NCI-H526 treated with DMSO at 0.1 percent for 48 hours (cell line): ENCODE measurements around the gene GALNT4.

Source experiments
- DNase-seq: peaks from one replicate; lab custom pipeline; 2025; lab: John Stamatoyannopoulos, UW

The GALNT4 gene

GRCh38 chr12:89493670-89494302, 30.8 kb downstream of the GALNT4 start:
- DNase-seq: no peak

DNA sequence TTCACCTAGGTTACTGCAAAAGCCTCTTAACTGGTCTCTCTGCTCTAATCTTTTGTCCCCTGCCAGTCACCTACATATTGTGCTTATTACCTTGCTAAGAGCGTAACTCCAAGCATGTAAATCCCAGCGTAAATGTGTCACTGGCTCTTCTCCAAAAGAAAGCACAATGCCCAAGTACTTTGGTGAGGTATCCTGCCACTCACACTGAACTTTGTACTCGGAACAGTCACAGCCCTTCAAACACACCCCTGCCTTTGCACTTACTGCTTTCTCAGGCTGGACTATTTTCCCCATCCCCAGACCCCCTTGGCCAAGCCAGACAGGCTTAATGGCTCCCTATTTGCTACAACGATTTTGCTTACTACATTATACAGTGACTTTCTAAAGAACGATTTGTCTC, 31.7 kb downstream of the GALNT4 start:
- DNase-seq: no peak

DNA sequence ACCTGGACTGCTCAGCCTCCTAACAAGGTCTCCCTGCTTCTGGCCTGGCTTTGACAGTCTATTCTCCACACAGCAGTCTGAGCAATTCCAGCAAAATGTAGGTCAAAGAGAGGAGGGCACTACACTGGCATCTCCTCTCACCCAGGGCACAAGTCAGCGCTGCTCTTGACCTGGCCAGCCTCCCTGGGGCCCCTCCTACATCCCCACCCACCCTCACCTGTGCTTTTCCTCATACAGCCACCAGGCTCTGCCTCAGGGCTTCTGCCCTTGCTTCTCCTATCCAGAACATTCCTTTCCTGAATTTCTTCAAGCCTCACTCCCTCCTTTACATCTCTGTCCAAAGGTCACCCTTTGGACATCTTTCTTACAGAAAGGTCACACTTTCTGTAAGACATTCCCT, 33.7 kb downstream of the GALNT4 start:
- no peak for DNase-seq

GRCh38 chr12:89486264-89486663, 38.3 kb downstream of the GALNT4 start:
- no peak for DNase-seq

DNA sequence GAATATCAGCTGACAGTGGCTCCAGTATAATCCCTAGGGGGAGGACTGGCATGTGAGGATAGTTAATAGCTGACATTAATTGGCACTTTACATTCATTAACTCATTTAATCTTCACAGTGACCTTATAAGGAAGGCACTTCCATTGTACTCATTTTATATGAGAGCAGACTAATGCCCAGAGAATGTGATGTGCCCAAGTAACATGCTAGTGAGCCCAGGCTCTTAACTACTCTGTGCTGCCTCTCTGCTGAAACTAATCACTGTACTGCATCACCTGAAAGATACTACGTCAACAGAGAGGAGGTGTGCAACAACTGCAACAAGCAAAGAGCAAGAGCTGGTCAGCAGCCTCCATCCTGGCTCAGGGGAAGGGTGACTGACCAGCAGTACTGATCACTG, 40.1 kb downstream of the GALNT4 start:
- no peak for DNase-seq

- no peak for DNase-seq
These were observed 43.2 kb downstream of the GALNT4 start for GRCh38 chr12:89481213-89481914.

DNA sequence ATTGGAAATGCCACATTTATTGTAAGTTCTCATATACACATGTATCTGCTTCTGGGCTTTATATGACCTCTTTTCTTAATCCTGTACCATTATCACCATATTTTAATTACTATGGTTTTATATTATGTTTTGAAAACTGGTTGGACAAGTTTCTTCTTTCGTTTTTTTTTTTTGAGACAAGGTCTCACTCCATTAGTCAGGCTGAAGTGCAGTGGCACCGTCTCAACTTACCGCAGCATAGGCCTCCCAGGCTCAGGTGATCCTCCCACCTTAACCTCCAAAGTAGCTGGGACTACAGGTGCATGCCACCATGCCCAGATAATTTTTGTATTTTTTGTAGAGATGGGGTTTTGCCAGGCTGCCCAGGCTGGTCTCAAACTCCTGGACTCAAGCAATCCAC, 44.6 kb downstream of the GALNT4 start:
- DNase-seq: no peak

GRCh38 chr12:89477633-89478279, 46.8 kb downstream of the GALNT4 start:
- no peak for DNase-seq

DNA sequence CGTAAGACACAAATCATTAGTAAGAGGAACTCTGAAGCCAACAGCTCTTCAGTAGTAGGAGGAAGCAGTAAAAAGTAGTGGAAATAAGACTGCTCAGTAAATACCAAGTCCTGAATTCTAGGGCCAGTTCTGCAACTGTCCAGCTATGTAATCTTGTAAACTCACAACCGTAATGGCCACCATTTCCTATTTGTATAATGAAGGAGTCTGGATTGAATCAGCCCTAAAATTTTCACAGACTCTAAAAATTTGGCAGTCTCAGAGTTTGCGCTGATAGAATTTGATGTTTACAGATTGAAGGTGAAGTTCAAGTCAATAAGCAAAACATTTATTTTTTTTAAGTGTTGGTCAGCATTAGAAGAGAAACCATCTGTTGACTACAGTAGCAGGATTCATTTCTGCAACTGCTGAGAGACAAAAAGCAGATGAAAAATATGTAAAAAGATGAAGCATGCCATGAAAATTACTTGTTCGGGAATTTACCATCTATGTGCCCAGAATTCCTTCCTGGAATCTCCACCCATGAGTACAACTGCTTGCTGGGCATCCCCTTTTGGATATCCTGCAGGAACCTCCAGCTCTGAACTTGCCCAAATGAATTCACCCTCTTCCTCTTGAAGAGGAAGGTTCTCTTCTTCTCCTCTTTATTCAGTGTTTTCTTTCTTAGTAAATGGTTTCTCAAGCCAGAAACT, 47.5 kb downstream of the GALNT4 start:
- no peak for DNase-seq

- no peak for DNase-seq
These were observed 48.4 kb downstream of the GALNT4 start for GRCh38 chr12:89476232-89476631.

GRCh38 chr12:89475203-89475990, 49.2 kb downstream of the GALNT4 start:
- DNase-seq: no peak

- no peak for DNase-seq
These were observed 50.0 kb downstream of the GALNT4 start for GRCh38 chr12:89474615-89475014.
